Measurements from ENCODE around the gene PTGER1. TPM values are rescaled to one million over a fixed set of nuclear protein-coding genes. Genes with fewer than 3 reads are reported as not detected.

Gene PTGER1
- total RNA-seq, 2 donors from 2014 or later: 0.81 to 1.0 TPM

DNA sequence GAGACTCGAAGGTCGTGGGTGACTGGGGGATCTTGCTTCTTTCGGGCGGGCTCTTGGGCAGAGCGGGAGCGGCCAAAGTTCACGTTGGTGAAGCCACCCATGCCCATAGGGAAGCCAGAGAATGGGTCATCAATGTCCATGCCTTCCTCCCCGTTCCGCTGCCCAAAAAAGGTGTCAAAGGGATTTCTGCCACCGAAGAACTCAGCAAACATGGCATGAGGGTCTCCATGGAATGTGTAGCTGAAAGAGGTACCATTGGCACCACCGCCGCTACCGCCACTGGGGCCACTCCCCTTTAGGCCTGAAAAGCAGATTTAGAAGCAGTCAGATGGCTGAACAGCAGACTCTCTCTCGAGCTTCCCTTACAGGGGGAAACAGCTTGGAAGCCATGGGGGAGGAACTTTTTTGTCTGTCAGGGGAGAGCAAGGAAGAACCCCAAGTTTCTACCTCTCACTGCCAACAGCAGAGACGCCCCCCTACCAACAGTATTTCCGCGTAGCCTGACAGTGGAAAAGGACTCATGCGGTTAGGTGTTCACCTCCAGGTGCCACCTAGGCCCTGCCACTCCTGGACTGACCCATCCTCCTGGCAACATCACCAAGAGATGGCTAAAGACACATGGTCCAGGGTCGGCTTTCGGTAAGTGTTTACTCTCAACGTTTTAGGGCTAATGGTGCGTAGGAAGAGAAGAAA lies 41.7 kb upstream of the PTGER1 start:
- Histone ChIP-seq H3K4me3 (ENCODE audit: low read length) (peak overlapping the region; percentile 97), H3K9ac (ENCODE audit: extremely low read depth, low read length, poor library complexity, severe bottlenecking) (peak overlapping the region; percentile 94), H3K36me3 (ENCODE audit: control insufficient read depth, insufficient read depth, low read length) (peaks cover 39% of the 10 kb centered on the region), H3K4me1 (ENCODE audit: control insufficient read depth, insufficient read depth, low read length) (peaks cover 8% of the 10 kb centered on the region), H3K9me3 (ENCODE audit: control insufficient read depth, low read length) (no peaks in the 10 kb centered on the region), H3K27ac (ENCODE audit: low read depth, low read length) (no peak overlapping the region), H3K27me3 (ENCODE audit: control insufficient read depth, insufficient read depth, low read length, poor library complexity, severe bottlenecking) (no peaks in the 10 kb centered on the region)
- H3K4me1 Mint-ChIP-seq: peaks cover 28% of the 10 kb centered on the region
- peak overlapping the region; percentile 88 for H3K4me3 Mint-ChIP-seq
- peaks cover 25% of the 10 kb centered on the region for H3K36me3 Mint-ChIP-seq (ENCODE audit: low read depth)
- H3K27ac Mint-ChIP-seq: peak overlapping the region; percentile 89
- no peak for DNase-seq
- H3K9me3 Mint-ChIP-seq: no peaks in the 10 kb centered on the region
- TF ChIP-seq, protein P1, sequence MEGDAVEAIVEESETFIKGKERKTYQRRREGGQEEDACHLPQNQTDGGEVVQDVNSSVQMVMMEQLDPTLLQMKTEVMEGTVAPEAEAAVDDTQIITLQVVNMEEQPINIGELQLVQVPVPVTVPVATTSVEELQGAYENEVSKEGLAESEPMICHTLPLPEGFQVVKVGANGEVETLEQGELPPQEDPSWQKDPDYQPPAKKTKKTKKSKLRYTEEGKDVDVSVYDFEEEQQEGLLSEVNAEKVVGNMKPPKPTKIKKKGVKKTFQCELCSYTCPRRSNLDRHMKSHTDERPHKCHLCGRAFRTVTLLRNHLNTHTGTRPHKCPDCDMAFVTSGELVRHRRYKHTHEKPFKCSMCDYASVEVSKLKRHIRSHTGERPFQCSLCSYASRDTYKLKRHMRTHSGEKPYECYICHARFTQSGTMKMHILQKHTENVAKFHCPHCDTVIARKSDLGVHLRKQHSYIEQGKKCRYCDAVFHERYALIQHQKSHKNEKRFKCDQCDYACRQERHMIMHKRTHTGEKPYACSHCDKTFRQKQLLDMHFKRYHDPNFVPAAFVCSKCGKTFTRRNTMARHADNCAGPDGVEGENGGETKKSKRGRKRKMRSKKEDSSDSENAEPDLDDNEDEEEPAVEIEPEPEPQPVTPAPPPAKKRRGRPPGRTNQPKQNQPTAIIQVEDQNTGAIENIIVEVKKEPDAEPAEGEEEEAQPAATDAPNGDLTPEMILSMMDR (conservative IDR thresholded peaks at IDR 0.05): no peak
- H3K27me3 Mint-ChIP-seq (ENCODE audit: insufficient read depth): no peaks in the 10 kb centered on the region
- 60 to 68% methylated on average over 17 to 18 of the region's 22 CpGs for WGBS, 2 experiments (ENCODE audit: insufficient coverage in 1 of 2, insufficient read length in 1 of 2)

DNA sequence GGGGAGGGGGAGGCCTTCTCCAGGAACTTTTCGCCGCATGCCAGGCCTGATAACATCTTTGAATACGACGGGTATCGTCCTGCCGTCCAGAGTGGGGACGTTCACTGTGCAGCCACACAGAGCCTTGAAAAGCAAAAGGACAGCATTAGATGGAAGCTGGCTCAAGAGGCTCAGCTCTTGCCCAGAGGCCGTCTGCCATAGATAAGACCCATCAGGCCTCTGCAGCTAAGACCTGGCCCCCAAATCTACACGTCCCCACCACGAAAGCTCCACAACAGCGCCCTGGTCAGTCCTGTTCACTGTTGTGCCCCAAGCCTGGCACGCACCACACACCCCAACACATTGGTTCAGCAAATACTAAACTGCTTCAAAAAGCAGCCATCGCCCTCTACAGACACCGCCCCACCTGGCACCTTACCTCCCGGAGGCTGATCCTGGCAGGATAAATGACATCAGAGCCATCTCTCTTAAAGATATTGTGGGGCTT lies 40.9 kb upstream of the PTGER1 start:
- Histone ChIP-seq H3K27ac (ENCODE audit: low read depth, low read length) (no peak overlapping the region), H3K9me3 (ENCODE audit: control insufficient read depth, low read length) (no peaks in the 10 kb centered on the region), H3K36me3 (ENCODE audit: control insufficient read depth, insufficient read depth, low read length) (peaks cover 39% of the 10 kb centered on the region), H3K9ac (ENCODE audit: extremely low read depth, low read length, poor library complexity, severe bottlenecking) (no peak overlapping the region), H3K4me1 (ENCODE audit: control insufficient read depth, insufficient read depth, low read length) (peaks cover 8% of the 10 kb centered on the region), H3K4me3 (ENCODE audit: low read length) (peak overlapping the region; percentile 97), H3K27me3 (ENCODE audit: control insufficient read depth, insufficient read depth, low read length, poor library complexity, severe bottlenecking) (no peaks in the 10 kb centered on the region)
- peaks cover 28% of the 10 kb centered on the region for H3K4me1 Mint-ChIP-seq
- H3K27ac Mint-ChIP-seq: peak overlapping the region; percentile 25
- no peaks in the 10 kb centered on the region for H3K9me3 Mint-ChIP-seq
- no peaks in the 10 kb centered on the region for H3K27me3 Mint-ChIP-seq (ENCODE audit: insufficient read depth)
- H3K4me3 Mint-ChIP-seq: peak overlapping the region; percentile 88
- peak; percentile 58 for DNase-seq
- TF ChIP-seq, protein P1 (conservative IDR thresholded peaks at IDR 0.05): peak; percentile 44
- H3K36me3 Mint-ChIP-seq (ENCODE audit: low read depth): peaks cover 25% of the 10 kb centered on the region
- WGBS, 2 experiments (ENCODE audit: insufficient coverage in 1 of 2, insufficient read length in 1 of 2): 89 to 94% methylated on average over 8 to 15 of the region's 15 CpGs

DNA sequence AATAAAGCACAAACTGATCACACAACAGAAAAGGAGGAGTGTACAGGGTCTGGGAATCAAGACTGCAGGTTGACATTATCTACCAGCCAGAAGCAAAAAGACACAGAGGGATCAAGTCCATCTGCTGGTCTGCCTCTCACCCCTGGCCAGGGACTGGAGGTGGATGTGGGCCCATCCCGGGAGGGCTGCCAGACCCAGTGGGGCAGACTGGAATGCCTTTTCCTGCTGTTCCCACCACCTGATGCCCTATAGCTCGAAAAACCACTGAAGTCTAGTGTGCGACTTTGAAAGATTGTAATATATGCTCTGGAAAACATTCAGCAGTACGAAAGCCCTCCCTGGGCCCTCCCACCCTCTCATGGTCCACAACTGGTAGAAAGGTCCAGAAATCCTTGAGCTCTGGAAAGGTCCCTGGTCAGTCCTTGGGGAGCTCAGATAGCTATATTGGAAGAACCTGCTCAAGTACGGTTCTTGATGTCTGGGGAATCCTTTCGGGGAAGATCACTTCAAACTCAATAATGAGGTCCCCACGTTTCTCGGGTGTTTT lies 40.4 kb upstream of the PTGER1 start:
- Histone ChIP-seq H3K4me3 (ENCODE audit: low read length) (peak overlapping the region; percentile 97), H3K4me1 (ENCODE audit: control insufficient read depth, insufficient read depth, low read length) (peaks cover 8% of the 10 kb centered on the region), H3K9ac (ENCODE audit: extremely low read depth, low read length, poor library complexity, severe bottlenecking) (no peak overlapping the region), H3K9me3 (ENCODE audit: control insufficient read depth, low read length) (no peaks in the 10 kb centered on the region), H3K27ac (ENCODE audit: low read depth, low read length) (no peak overlapping the region), H3K36me3 (ENCODE audit: control insufficient read depth, insufficient read depth, low read length) (peaks cover 39% of the 10 kb centered on the region), H3K27me3 (ENCODE audit: control insufficient read depth, insufficient read depth, low read length, poor library complexity, severe bottlenecking) (no peaks in the 10 kb centered on the region)
- no peaks in the 10 kb centered on the region for H3K27me3 Mint-ChIP-seq (ENCODE audit: insufficient read depth)
- H3K4me1 Mint-ChIP-seq: peaks cover 28% of the 10 kb centered on the region
- no peak for DNase-seq
- TF ChIP-seq, protein P1 (conservative IDR thresholded peaks at IDR 0.05): no peak
- H3K36me3 Mint-ChIP-seq (ENCODE audit: low read depth): peaks cover 25% of the 10 kb centered on the region
- no peaks in the 10 kb centered on the region for H3K9me3 Mint-ChIP-seq
- no peak overlapping the region for H3K27ac Mint-ChIP-seq
- H3K4me3 Mint-ChIP-seq: peak overlapping the region; percentile 88
- WGBS, 2 experiments (ENCODE audit: insufficient coverage in 1 of 2, insufficient read length in 1 of 2): 92 to 100% methylated on average over 7 to 8 of the region's 8 CpGs
